NCI-H2227 (cell line): ENCODE data around the gene HOXC12.

Experiments
- DNase-seq: peaks from one replicate; lab custom pipeline; 2025; ENCODE audit not compliant: unreplicated experiment; lab: John Stamatoyannopoulos, UW

HOXC12 gene

DNA sequence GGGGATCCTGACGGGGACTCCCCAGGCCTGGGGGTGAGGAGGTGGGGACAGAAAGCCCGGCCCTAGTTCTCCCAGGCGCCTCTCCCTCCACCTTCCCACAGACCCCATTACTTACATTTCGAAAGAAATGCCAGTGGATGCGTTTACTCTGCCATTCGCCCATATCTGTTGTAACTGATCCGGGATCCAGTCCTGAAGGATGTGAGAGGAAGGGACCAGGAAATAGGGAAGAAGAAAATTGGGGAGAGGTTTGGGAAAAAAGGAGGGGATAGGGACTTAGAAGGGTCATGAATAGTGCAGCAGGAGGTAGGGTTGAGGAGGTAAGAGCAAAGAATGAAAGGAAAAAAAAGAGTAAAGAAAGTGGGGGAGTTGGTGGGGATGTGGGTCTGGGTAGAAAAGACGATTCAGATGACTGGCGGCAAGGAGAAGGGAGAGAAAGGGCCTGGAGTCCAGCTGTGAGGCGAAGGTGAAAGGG, 1.1 kb downstream of the HOXC12 start:
- DNase-seq = no peak

GRCh38 chr12:53956251-53956887, 1.7 kb downstream of the HOXC12 start:
- DNase-seq = no peak

- DNase-seq = no peak
Measured at GRCh38 chr12:53956914-53957536, 2.3 kb downstream of the HOXC12 start.

- no peak for DNase-seq
Measured at GRCh38 chr12:53958128-53958527, 3.4 kb downstream of the HOXC12 start.

GRCh38 chr12:53959314-53959713, 4.6 kb downstream of the HOXC12 start:
- DNase-seq = no peak

GRCh38 chr12:53960187-53961024, 5.7 kb downstream of the HOXC12 start:
- DNase-seq = no peak

- no peak for DNase-seq
Measured at GRCh38 chr12:53961025-53961761, 6.5 kb downstream of the HOXC12 start.

GRCh38 chr12:53963005-53963404, 8.3 kb downstream of the HOXC12 start:
- DNase-seq = no peak

GRCh38 chr12:53963434-53964314, 9.0 kb downstream of the HOXC12 start:
- DNase-seq = no peak

GRCh38 chr12:53964315-53964713, 9.6 kb downstream of the HOXC12 start:
- no peak for DNase-seq

DNA sequence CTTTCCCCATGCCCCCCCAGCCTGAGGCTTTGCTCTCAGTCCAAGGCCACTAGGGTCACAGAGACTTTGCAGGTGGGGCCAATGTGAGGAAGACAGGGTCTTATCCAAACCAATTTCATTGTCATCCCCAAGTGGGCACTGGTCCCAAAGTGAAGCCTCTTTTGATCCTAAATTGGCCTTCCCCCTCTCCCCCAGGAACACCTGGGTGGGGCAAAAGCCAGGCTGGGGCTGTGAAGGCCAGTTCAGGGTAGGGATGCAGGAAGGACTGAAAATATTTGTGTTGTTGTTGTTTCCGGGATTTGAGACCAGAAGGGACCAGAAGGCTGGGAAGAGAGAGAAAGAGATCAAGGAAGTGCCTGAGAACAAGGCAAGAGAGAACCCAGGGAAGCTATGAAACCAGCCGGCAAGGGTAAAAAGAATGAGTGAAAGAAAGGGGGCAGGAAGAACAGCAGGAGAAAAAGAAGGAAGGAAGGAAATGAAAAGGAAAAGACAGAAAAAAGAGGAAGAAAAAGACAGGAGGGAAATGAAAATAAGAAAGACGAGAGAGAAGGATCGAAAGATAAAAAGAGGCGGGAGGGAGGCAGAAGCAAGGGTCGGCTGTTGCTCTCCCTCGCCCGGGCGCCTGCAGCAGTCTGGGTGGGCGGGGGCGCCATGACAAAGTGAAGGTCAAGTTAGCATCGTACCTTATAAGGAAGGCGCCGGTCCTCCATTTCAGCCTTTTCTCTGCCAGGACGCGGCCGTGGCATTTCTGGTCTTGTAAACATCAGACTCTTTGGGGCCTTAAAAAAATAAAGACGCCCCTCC, 10.8 kb downstream of the HOXC12 start:
- DNase-seq = no peak

DNA sequence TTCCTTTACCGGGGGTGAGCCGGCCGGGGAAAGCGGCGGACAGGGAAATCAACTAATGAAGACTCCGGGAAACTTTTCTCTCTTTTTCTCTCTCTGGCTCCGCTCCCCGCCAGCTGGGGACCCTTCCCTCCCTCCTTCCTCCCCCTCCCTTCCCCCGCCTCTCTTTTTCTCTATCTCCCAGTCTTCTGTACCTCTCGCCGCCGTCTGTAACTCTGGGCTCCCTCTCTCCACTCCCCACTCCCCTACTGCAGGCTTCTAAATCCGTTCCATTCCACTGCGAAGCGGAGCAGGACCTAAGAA, 11.3 kb downstream of the HOXC12 start:
- no peak for DNase-seq

DNA sequence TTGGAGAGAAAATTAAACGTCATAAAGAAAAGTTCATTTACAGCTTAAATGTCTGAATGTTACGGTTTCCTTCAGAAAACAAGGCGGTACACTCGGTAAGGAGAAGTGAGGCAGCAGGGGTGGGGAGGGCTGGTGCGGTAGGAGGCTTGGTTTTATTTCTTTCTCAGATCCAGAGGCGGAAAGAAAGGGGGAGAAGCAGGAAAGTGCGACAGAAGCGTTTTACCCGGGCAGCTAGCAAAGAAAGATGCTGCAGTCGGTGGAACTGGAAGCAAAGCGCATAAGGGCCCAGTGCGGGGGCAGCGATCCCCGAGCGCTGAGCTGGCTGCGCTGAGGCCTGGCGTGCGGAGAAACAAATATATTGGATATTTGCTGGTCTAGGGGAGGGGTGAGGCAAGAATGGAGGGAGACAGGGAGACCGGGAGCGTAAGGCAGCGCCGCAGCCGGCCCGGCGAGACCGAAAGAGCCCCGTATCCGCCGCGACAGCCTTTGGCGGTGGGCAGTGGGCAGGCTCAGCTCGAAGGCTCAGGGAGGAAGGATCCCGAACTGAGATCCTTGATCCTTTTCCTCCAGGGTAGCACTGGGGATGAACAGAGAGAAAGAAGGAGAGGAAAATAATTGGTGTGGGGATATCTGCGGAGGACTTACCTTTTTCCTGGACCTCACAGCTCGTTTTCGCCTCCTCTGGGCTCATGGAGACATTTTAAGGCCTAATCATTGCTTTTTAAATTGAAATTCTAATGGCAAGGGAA, 11.9 kb downstream of the HOXC12 start:
- no peak for DNase-seq

DNA sequence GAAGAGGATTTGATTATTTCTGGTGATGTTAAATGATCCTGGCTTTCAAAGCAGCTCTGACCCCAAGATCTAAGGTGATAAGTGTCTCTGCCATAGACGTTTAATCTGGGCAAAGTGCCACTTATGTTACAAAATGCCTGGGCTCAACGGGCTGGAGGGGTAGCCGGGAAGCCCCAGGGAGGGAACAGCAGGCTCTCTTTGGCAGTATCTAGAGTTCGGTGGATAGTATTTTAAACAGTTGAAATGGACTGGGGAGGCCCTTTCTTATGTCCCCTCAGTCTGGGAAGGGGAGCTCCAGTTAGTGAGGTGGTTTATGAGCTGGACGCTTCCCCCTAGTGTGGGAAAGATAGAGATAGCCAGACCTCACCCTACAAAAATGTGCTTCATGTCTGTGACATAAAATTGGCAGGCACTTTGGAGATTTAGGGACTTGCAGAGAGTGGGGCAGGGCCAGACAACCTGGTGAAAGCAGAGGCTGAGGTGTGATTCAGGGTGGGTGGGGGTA, 12.8 kb downstream of the HOXC12 start:
- no peak for DNase-seq

GRCh38 chr12:53968214-53969127, 13.8 kb downstream of the HOXC12 start:
- DNase-seq = no peak

DNA sequence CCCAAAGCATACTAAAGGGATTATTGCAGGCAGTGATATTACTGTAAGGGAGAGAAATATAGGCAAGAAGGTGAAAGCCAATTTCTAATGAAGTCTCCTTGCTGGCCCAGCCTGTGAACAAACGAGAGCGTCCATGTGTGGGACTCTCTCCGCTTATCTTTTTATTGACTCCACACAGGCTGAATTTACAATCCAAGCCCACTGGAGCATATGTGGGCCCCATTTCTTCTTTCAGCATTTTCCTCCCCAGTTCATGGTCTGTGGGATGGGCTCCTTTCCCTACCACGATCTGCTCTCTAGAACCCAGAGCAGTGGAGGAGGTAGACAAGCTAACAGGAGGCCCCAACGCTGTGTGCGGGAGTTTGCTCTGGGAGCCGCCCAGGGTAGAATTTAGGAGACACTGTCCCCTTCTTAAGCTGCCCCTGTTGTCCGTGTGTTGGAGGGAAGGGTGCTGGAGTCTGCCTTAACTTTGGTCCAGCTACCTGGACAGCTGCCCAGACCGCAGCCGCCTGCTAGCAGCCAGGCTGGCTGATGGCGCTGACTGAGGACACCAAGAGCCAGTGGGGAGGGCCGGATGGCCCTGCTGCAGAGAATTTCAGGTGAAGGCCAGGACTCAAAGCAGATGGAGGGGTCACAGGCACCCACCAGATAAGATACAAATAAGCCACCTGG, 15.0 kb downstream of the HOXC12 start:
- DNase-seq = no peak

DNA sequence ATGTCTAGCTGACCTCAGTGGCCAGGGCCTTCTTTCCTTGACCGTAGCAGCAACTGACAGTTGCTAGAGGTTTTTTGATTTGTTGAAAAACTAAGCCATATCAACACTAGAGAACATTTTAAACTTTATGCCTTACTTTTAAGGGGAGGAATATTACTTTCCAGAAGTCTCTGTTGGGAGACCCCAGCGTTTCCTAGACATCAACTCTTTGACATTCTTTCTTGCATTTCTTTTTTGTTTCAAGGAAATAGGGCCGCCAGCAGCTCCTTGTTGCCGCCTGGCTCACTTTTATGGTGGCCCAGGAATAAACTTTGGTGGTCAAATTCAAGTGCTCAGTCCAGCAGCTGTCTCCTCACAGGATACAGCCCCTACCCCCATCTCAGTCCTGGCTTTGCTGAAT, 15.7 kb downstream of the HOXC12 start:
- no peak for DNase-seq
